Measurements from ENCODE around the gene UNC13B.

DNA sequence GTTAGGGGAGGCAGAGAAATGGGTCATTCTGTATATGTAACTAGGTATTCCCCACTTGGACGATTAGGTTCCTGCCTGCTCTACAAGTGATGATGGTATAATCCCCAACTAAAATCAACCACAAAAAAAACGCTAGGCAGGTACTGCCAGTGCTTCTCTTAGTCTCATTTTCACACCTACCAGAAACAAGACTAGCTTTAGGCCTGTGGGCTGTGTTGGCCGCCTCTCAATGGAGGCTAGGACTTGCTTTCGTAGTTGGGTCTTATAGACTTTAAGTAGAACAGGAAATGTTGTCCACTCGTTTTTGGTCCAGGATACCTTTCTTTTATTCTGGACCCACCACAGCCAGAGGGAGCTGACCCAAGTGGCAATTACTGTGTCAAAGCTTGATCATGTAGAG lies 111.8 kb downstream of the UNC13B start:
- TF ChIP-seq ARNT (IDR thresholded peaks at IDR 0.05) = no peak
- TF ChIP-seq LEF1 (IDR thresholded peaks at IDR 0.05; ENCODE audit: borderline replicate concordance) = no peak
- no peak for TF ChIP-seq FOXA1 (IDR thresholded peaks at IDR 0.05)
- TF ChIP-seq, protein P1, sequence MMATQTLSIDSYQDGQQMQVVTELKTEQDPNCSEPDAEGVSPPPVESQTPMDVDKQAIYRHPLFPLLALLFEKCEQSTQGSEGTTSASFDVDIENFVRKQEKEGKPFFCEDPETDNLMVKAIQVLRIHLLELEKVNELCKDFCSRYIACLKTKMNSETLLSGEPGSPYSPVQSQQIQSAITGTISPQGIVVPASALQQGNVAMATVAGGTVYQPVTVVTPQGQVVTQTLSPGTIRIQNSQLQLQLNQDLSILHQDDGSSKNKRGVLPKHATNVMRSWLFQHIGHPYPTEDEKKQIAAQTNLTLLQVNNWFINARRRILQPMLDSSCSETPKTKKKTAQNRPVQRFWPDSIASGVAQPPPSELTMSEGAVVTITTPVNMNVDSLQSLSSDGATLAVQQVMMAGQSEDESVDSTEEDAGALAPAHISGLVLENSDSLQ (IDR thresholded peaks at IDR 0.05) = no peak
- TF ChIP-seq FOXM1 (IDR thresholded peaks at IDR 0.05; ENCODE audit: borderline replicate concordance) = no peak
- no peak for TF ChIP-seq CTBP1 (IDR thresholded peaks at IDR 0.05; ENCODE audit: borderline replicate concordance)
- no peak for TF ChIP-seq ELF4 (IDR thresholded peaks at IDR 0.05)
- no peak for TF ChIP-seq SUZ12 (IDR thresholded peaks at IDR 0.05)
- no peak for TF ChIP-seq HDGF (IDR thresholded peaks at IDR 0.05; ENCODE audit: borderline replicate concordance)
- no peak for TF ChIP-seq TARDBP (IDR thresholded peaks at IDR 0.05)
- TF ChIP-seq SP1 (IDR thresholded peaks at IDR 0.05) = no peak
- TF ChIP-seq FOXK2 (IDR thresholded peaks at IDR 0.05) = no peak
- no peak for TF ChIP-seq L3MBTL2 (conservative IDR thresholded peaks at IDR 0.05)
